ENCODE measurements around the gene PRKX.
"Not testable (repeated sequence)": the region's sequence is repeated elsewhere in the genome, so short reads cannot be mapped to it uniquely, and the experiment has no call there.

Gene PRKX

DNA sequence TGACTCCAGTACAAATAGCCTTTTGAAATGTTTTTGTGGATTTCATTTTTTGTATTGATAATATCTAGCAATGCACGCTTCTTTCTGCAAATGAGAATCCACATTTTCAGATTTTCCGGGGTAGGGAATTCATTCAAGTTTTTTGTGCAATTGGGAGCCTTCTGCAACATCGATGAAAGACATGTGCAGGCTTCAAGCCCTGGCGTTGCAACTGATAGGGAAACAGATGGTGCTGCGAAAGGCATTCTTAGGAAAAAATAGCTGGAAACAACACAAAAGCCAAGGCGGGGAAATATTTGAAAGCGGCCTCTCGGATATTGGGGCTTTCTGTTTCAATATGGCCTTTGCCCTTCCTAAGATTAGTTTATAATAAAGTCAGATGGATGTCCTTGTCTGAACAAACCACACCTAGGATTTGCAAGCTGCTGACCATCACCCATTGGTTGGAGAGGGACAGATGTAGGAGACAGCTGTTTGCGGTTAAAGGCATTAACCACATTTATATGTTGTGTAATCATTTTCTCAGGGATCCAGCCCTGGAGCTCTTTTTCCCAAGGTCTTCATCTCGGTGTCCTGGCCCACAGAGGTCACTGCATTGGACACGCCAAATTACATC lies 136.5 kb downstream of the PRKX start:
- DNase-seq = no peak

DNA sequence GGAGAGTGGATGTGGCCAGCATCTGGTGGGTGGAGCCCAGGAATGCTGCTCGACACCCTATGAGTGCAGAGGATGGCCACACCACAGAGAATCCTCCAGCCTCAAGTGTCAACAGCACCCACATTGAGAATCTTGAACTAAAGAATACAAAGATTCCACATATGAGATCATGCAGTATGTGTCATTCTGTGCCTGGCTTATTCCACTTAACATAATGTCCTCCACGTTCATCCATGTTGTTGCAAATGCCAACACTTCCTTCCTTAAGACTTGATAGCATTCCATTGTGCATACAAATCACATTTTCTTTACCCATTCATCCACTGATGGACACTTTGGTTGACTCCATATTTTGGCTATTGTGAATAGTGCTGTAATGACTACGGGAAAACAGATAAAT lies 145.8 kb downstream of the PRKX start:
- no peak for DNase-seq

GRCh38 chrX:3563451-3563850 lies 150.0 kb downstream of the PRKX start:
- no peak for DNase-seq

DNA sequence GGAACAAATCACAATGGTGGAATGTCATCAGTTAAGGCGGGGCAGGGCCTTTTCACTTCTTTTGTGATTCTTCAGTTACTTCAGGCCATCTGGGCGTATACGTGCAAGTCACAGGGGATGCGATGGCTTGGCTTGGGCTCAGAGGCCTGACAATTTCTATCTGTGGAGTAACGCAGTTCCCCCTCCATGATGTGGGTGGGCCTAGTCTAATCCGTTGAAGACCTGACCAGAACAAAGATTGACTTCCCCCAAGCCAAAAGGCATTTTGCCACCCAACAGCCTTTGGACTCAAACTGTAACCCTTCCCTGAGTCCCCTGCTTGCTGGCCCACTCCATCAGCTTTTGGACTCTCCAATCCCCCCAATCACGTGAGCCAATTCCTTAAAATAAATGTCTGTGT lies 153.4 kb downstream of the PRKX start:
- DNase-seq = not testable (repeated sequence)
